Astrocyte of the cerebellum (primary cell): ENCODE measurements around the gene OXNAD1.

Experiments
- DNase-seq: peaks from one replicate; pipeline ENCODE4 v3.0.0-alpha.2; 2011; ENCODE audit warnings: low read depth
- H3K4me3 ChIP-seq: 2 replicates; pipeline ENCODE4 v1.5.1; 2011; ENCODE audit warnings: mild to moderate bottlenecking, low read depth, low read length, moderate library complexity
- CTCF ChIP-seq: IDR thresholded peaks from 2 replicates; pipeline ENCODE4 v1.5.1; 2012; ENCODE audit warnings: low read length, low read depth, moderate library complexity, mild to moderate bottlenecking; ENCODE audit errors: missing control alignments
- in situ Hi-C: cut with HindIII; loops from 2 replicates; pipeline ENCODE4 v1.10.0; 2017; ENCODE audit warnings: low sequenced_read_pairs

OXNAD1 gene

GRCh38 chr3:16317561-16317945 lies 52.5 kb downstream of the OXNAD1 start:
- DNase-seq = no peak
- no peak for TF ChIP-seq CTCF
- in situ Hi-C loops = no loop called here
- H3K4me3 ChIP-seq = no peak overlapping the region

GRCh38 chr3:16318176-16318575 lies 53.2 kb downstream of the OXNAD1 start:
- no peak for DNase-seq
- TF ChIP-seq CTCF = no peak
- in situ Hi-C loops = no loop called here
- H3K4me3 ChIP-seq = no peak overlapping the region

- no peak for DNase-seq
Observed at GRCh38 chr3:16319307-16319706, 54.3 kb downstream of the OXNAD1 start.

GRCh38 chr3:16319723-16320122 lies 54.7 kb downstream of the OXNAD1 start:
- no peak for DNase-seq
- no peak overlapping the region for H3K4me3 ChIP-seq
- in situ Hi-C loops = no loop called here
- no peak for TF ChIP-seq CTCF

More at GRCh38 chr3:16319307-16319706, 54.3 kb downstream of the OXNAD1 start:
- in situ Hi-C loops = no loop called here
- no peak for TF ChIP-seq CTCF
- no peak overlapping the region for H3K4me3 ChIP-seq

GRCh38 chr3:16320711-16321110 lies 55.7 kb downstream of the OXNAD1 start:
- no peak for DNase-seq
- in situ Hi-C loops = no loop called here
- no peak for TF ChIP-seq CTCF
- H3K4me3 ChIP-seq = no peak overlapping the region

- in situ Hi-C loops = no loop called here
- no peak for DNase-seq
- no peak overlapping the region for H3K4me3 ChIP-seq
- TF ChIP-seq CTCF = no peak
Observed at GRCh38 chr3:16322189-16322588, 57.2 kb downstream of the OXNAD1 start.

GRCh38 chr3:16323737-16324136 lies 58.7 kb downstream of the OXNAD1 start:
- no peak for TF ChIP-seq CTCF
- H3K4me3 ChIP-seq = no peak overlapping the region
- DNase-seq = no peak
- in situ Hi-C loops = no loop called here
